ENCODE data around the gene SUFU. TPM values are rescaled to one million over a fixed set of nuclear protein-coding genes. Genes with fewer than 3 reads are reported as not detected.
A peak's percentile ranks its signal among the peaks of the same experiment; 100 is the strongest.

Gene SUFU
- total RNA-seq, 1 donor from 2014 or later = 13.5 TPM

DNA sequence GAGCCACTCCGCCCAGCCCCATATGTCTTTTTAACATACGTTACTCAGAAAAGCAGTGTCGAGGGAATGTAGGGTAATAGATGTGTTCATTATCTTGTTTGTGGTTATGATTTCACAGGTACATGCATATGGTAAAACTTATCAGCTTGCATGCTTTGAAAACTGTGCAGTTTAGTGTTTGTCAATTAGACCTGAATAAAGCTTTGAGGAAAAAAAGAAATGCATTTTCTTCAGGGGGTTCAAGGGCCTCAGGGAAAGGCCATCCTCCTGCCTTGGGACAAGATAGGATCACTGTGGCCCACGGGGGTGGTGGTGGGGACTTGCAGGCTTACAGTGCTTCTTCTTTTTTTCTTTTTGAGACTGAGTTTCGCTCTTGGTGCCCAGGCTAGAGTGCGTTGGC, 36.5 kb upstream of the SUFU start:
- intact Hi-C loops (cut with DNase I) = no loop called here
- Histone ChIP-seq H3K9me3 (no peaks in the 10 kb centered on the region), H3K27me3 (no peaks in the 10 kb centered on the region), H3K36me3 (no peaks in the 10 kb centered on the region), H3K4me3 (no peak overlapping the region), H3K4me1 (peaks cover 7% of the 10 kb centered on the region), H3K27ac (no peak overlapping the region)
- no peak for DNase-seq
- no peak for TF ChIP-seq CTCF (IDR thresholded peaks at IDR 0.05)
- ATAC-seq = no peak

- peaks cover 4% of the 10 kb centered on the region for H3K4me1 ChIP-seq
- no peaks in the 10 kb centered on the region for H3K9me3 ChIP-seq
- intact Hi-C loops (cut with DNase I) = no loop called here
- H3K4me3 ChIP-seq = no peak overlapping the region
- no peak for TF ChIP-seq CTCF (IDR thresholded peaks at IDR 0.05)
- no peak for DNase-seq
- H3K36me3 ChIP-seq = peaks cover under 1% of the 10 kb centered on the region
- H3K27me3 ChIP-seq = no peaks in the 10 kb centered on the region
- peak overlapping the region; percentile 60 for H3K27ac ChIP-seq
- ATAC-seq = peak; percentile 75
Measured at GRCh38 chr10:102467971-102468438, 35.8 kb upstream of the SUFU start.

- peaks cover 4% of the 10 kb centered on the region for H3K4me1 ChIP-seq
- no peaks in the 10 kb centered on the region for H3K27me3 ChIP-seq
- DNase-seq = no peak
Measured at GRCh38 chr10:102468683-102469082, 35.1 kb upstream of the SUFU start.

DNA sequence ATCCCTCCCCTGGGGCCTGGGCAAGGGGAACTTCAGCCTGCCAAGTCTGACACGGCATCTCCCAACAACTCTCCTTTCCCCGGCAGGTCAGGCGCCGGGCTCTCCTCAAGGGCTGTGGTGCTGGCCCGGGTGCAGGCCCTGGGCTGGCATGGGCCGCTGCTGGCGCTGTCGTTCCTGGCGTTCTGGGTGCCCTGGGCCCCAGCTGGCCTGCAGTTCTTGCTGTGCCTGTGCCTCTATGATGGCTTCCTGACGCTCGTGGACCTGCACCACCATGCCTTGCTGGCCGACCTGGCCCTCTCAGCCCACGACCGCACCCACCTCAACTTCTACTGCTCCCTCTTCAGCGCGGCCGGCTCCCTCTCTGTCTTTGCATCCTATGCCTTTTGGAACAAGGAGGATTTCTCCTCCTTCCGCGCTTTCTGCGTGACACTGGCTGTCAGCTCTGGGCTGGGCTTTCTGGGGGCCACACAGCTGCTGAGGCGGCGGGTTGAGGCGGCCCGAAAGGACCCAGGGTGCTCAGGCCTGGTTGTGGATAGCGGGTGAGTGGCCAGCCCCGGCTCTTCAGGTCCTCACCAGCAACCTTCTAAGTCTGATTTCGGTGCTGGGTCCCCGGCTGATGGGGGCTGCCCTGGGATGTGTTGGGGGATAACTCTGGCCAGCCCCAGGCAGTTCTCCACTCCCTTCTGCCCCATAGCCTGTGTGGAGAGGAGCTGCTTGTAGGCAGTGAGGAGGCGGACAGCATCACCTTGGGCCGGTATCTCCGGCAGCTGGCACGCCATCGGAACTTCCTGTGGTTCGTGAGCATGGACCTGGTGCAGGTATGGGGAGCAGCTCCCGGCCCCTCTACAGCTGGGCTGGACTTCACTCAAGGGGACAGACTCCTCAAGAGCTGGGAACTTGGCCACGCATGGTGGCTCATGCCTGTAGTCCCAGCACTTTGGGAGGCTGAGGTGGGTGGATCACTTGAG, 32.9 kb upstream of the SUFU start:
- no peak for TF ChIP-seq CTCF (IDR thresholded peaks at IDR 0.05)
- intact Hi-C loops (cut with DNase I) = no loop called here
- Histone ChIP-seq H3K9me3 (no peaks in the 10 kb centered on the region), H3K36me3 (peaks cover 12% of the 10 kb centered on the region), H3K4me3 (no peak overlapping the region), H3K4me1 (peaks cover 4% of the 10 kb centered on the region), H3K27me3 (no peaks in the 10 kb centered on the region), H3K27ac (no peak overlapping the region)
- ATAC-seq (no peak), DNase-seq (no peak)

More at GRCh38 chr10:102468683-102469082, 35.1 kb upstream of the SUFU start:
- Histone ChIP-seq H3K36me3 (peaks cover 5% of the 10 kb centered on the region), H3K9me3 (no peaks in the 10 kb centered on the region), H3K4me3 (no peak overlapping the region), H3K27ac (peak overlapping the region; percentile 60)
- no peak for ATAC-seq
- TF ChIP-seq CTCF (IDR thresholded peaks at IDR 0.05) = no peak
- intact Hi-C loops (cut with DNase I) = no loop called here

- Histone ChIP-seq H3K36me3 (peaks cover 16% of the 10 kb centered on the region), H3K4me3 (no peak overlapping the region), H3K27ac (no peak overlapping the region), H3K27me3 (no peaks in the 10 kb centered on the region), H3K4me1 (peaks cover 4% of the 10 kb centered on the region), H3K9me3 (no peaks in the 10 kb centered on the region)
- DNase-seq (no peak), ATAC-seq (no peak)
- TF ChIP-seq CTCF (IDR thresholded peaks at IDR 0.05) = no peak
- intact Hi-C loops (cut with DNase I) = no loop called here
Measured at GRCh38 chr10:102473445-102474331, 30.1 kb upstream of the SUFU start.
